ENCODE results near the gene HSPA2. TPM values are rescaled to one million over a fixed set of nuclear protein-coding genes. Genes with fewer than 3 reads are reported as not detected.
A peak's percentile ranks its signal among the peaks of the same experiment; 100 is the strongest.

The HSPA2 gene
- total and polyA plus RNA-seq, 2 of the 13 experiments (the other 11 are each of a cell fraction or from before 2014, with no cell fraction given): 0.15 to 0.27 TPM

GRCh38 chr14:64522591-64523355 lies 17.8 kb upstream of the HSPA2 start (continued):
- TF ChIP-seq ARID5B (CRISPR knock-in tag; IDR thresholded peaks at IDR 0.05) (no peak), POLR2AphosphoS5 (IDR thresholded peaks at IDR 0.05; ENCODE audit: low read depth, low read length) (no peak), MBNL3 (CRISPR knock-in tag; conservative IDR thresholded peaks at IDR 0.05) (no peak), ZNF451 (CRISPR knock-in tag; IDR thresholded peaks at IDR 0.05) (no peak), THAP11 (CRISPR knock-in tag; IDR thresholded peaks at IDR 0.05) (no peak), ZNF20 (CRISPR knock-in tag; IDR thresholded peaks at IDR 0.05) (no peak)
- TF ChIP-seq, protein P1, sequence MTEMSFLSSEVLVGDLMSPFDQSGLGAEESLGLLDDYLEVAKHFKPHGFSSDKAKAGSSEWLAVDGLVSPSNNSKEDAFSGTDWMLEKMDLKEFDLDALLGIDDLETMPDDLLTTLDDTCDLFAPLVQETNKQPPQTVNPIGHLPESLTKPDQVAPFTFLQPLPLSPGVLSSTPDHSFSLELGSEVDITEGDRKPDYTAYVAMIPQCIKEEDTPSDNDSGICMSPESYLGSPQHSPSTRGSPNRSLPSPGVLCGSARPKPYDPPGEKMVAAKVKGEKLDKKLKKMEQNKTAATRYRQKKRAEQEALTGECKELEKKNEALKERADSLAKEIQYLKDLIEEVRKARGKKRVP (CRISPR knock-in tag; IDR thresholded peaks at IDR 0.05): no peak

- FAIRE-seq: no peak
- intact Hi-C loops (cut with micrococcal nuclease; ENCODE audit: unreplicated experiment) (no loop called here), in situ Hi-C loops (cut with HindIII; ENCODE audit: extremely low pct_ligation_motif_present, low pct_unique_long_range_greater_than_20kb) (no loop called here)
- H3K9ac ChIP-seq (ENCODE audit: insufficient read depth, low read depth, low read length): no peak overlapping the region
- no peaks in the 10 kb centered on the region for H3K79me2 ChIP-seq (ENCODE audit: insufficient read depth, low read length)
- TF ChIP-seq FOSL1 (CRISPR knock-in tag; IDR thresholded peaks at IDR 0.05; ENCODE audit: borderline replicate concordance) (no peak), ZNF207 (IDR thresholded peaks at IDR 0.05; ENCODE audit: borderline replicate concordance) (no peak), KDM4B (CRISPR knock-in tag; IDR thresholded peaks at IDR 0.05) (no peak), MAFK (conservative IDR thresholded peaks at IDR 0.05 in 1 of 2, IDR thresholded peaks at IDR 0.05 in 1 of 2; ENCODE audit: low read length in 2 of 2) (0 out of 4 replicates have a peak, but pooled peaks of 1 of the 2 experiments have one; percentile 15), NFE2L2 (IDR thresholded peaks at IDR 0.05; ENCODE audit: low read length) (peak; percentile 58)
- 99% methylated on average over 2 of the region's 2 CpGs for WGBS (ENCODE audit: low lambda C conversion rate)
- ATAC-seq: no peak
- H3K27me3 ChIP-seq (ENCODE audit: control insufficient read depth in 1 of 2, insufficient read depth in 2 of 2, low read length in 2 of 2): no peaks in the 10 kb centered on the region; a peak in 1 of 5 replicates
- CTCF ChIA-PET (ENCODE audit: low intra/inter-chr PET ratio, low total read pairs): no interaction called here
- no peak overlapping the region for H3K4me2 ChIP-seq (ENCODE audit: low read depth, low read length)
- no peaks in the 10 kb centered on the region for H4K20me1 ChIP-seq (ENCODE audit: insufficient read depth, low read length)
- no peaks in the 10 kb centered on the region for H3K9me3 ChIP-seq (ENCODE audit: low read length)
- H3K4me3 ChIP-seq (replicated peaks in 1 of 3; ENCODE audit: insufficient read depth in 1 of 3, low read depth in 2 of 3, low read length in 3 of 3): no peak overlapping the region
- peaks cover 7 to 21% of the 10 kb centered on the region in 2 experiments; a peak in 3 of 5 replicates for H3K36me3 ChIP-seq (replicated peaks in 1 of 2; ENCODE audit: control insufficient read depth in 1 of 2, insufficient read depth in 2 of 2, low read length in 2 of 2)
- H2AFZ ChIP-seq (ENCODE audit: low read length): no peak overlapping the region
- H3K27ac ChIP-seq (ENCODE audit: extremely low read length, insufficient read depth, low read length): no peak overlapping the region
- no TSS peak for BruUV-seq (replicated peaks)
- H3K4me1 ChIP-seq (ENCODE audit: insufficient read depth, low read length): peaks cover 8% of the 10 kb centered on the region; the same call in 1 of the 2 replicates
- POLR2A ChIA-PET: no interaction called here
- no peak for DNase-seq (ENCODE audit: low spot score)
These were observed 15.2 kb upstream of the HSPA2 start for GRCh38 chr14:64525354-64525753.
